Measurements from ENCODE around the gene RBM4. TPM values are rescaled to one million over a fixed set of nuclear protein-coding genes. Genes with fewer than 3 reads are reported as not detected.

Gene RBM4
- total RNA-seq, 4 donors from 2014 or later, result 62.4 to 117 (median 69.2) TPM

GRCh38 chr11:66628061-66628603 lies 10.4 kb upstream of the RBM4 start:
- TF ChIP-seq, protein P1, sequence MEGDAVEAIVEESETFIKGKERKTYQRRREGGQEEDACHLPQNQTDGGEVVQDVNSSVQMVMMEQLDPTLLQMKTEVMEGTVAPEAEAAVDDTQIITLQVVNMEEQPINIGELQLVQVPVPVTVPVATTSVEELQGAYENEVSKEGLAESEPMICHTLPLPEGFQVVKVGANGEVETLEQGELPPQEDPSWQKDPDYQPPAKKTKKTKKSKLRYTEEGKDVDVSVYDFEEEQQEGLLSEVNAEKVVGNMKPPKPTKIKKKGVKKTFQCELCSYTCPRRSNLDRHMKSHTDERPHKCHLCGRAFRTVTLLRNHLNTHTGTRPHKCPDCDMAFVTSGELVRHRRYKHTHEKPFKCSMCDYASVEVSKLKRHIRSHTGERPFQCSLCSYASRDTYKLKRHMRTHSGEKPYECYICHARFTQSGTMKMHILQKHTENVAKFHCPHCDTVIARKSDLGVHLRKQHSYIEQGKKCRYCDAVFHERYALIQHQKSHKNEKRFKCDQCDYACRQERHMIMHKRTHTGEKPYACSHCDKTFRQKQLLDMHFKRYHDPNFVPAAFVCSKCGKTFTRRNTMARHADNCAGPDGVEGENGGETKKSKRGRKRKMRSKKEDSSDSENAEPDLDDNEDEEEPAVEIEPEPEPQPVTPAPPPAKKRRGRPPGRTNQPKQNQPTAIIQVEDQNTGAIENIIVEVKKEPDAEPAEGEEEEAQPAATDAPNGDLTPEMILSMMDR (IDR thresholded peaks at IDR 0.05 in 4 of 5, conservative IDR thresholded peaks at IDR 0.05 in 1 of 5), result no peak
- no peak for TF ChIP-seq POLR2A (IDR thresholded peaks at IDR 0.05)
- Histone ChIP-seq H3K27ac (no peak overlapping the region), H3K4me3 (no peak overlapping the region), H3K36me3 (peaks cover 0 to 49% of the 10 kb centered on the region in 2 donors), H3K27me3 (no peaks in the 10 kb centered on the region), H3K4me1 (peaks cover 7 to 21% of the 10 kb centered on the region in 2 donors), H3K9me3 (no peaks in the 10 kb centered on the region)
- ATAC-seq (no peak), DNase-seq (no peak)
- in situ Hi-C loops (cut with MboI; ENCODE audit: low sequenced_read_pairs in 4 of 4) (no loop called here), intact Hi-C loops (cut with DNase I; ENCODE audit: low total_unique reads) (no loop called here)

GRCh38 chr11:66629356-66629755 lies 9.1 kb upstream of the RBM4 start:
- peaks cover 4 to 8% of the 10 kb centered on the region in 2 donors for H3K4me1 ChIP-seq
- no peaks in the 10 kb centered on the region for H3K27me3 ChIP-seq
- intact Hi-C loops (cut with DNase I; ENCODE audit: low total_unique reads), result no loop called here
- DNase-seq (no peak), ATAC-seq (no peak)
- in situ Hi-C loops (cut with MboI; ENCODE audit: low sequenced_read_pairs in 4 of 4), result no loop called here
- TF ChIP-seq POLR2A (IDR thresholded peaks at IDR 0.05), result no peak
- TF ChIP-seq, protein P1 (IDR thresholded peaks at IDR 0.05 in 4 of 5, conservative IDR thresholded peaks at IDR 0.05 in 1 of 5), result no peak
- H3K27ac ChIP-seq, result no peak overlapping the region
- H3K36me3 ChIP-seq, result peaks cover 0 to 44% of the 10 kb centered on the region in 2 donors
- no peaks in the 10 kb centered on the region for H3K9me3 ChIP-seq
- H3K4me3 ChIP-seq, result no peak overlapping the region

- DNase-seq (no peak), ATAC-seq (peak in 1 of 2 donors; percentile 51)
- H3K4me1 ChIP-seq, result peaks cover 4 to 9% of the 10 kb centered on the region in 2 donors
- no peak overlapping the region for H3K4me3 ChIP-seq
- H3K27ac ChIP-seq, result peak overlapping the region in 3 of 4 donors; percentile 1 to 13 (median 8)
- H3K9me3 ChIP-seq, result no peaks in the 10 kb centered on the region
- intact Hi-C loops (cut with DNase I; ENCODE audit: low total_unique reads), result no loop called here
- H3K27me3 ChIP-seq, result no peaks in the 10 kb centered on the region
- peaks cover 0 to 19% of the 10 kb centered on the region in 2 donors for H3K36me3 ChIP-seq
- in situ Hi-C loops (cut with MboI; ENCODE audit: low sequenced_read_pairs in 4 of 4), result no loop called here
- TF ChIP-seq, protein P1 (IDR thresholded peaks at IDR 0.05 in 4 of 5, conservative IDR thresholded peaks at IDR 0.05 in 1 of 5), result no peak
- no peak for TF ChIP-seq POLR2A (IDR thresholded peaks at IDR 0.05)
Measured at GRCh38 chr11:66631883-66632282, 6.6 kb upstream of the RBM4 start.

GRCh38 chr11:66632952-66633351 lies 5.6 kb upstream of the RBM4 start:
- Histone ChIP-seq H3K27ac (no peak overlapping the region), H3K36me3 (peaks cover 0 to 10% of the 10 kb centered on the region in 2 donors), H3K4me1 (peaks cover 11 to 19% of the 10 kb centered on the region in 2 donors), H3K27me3 (no peaks in the 10 kb centered on the region), H3K9me3 (no peaks in the 10 kb centered on the region), H3K4me3 (no peak overlapping the region)
- DNase-seq (no peak), ATAC-seq (no peak)
- intact Hi-C loops (cut with DNase I; ENCODE audit: low total_unique reads), result no loop called here
- TF ChIP-seq, protein P1 (IDR thresholded peaks at IDR 0.05 in 4 of 5, conservative IDR thresholded peaks at IDR 0.05 in 1 of 5), result no peak
- no peak for TF ChIP-seq POLR2A (IDR thresholded peaks at IDR 0.05)
- in situ Hi-C loops (cut with MboI; ENCODE audit: low sequenced_read_pairs in 4 of 4), result no loop called here

DNA sequence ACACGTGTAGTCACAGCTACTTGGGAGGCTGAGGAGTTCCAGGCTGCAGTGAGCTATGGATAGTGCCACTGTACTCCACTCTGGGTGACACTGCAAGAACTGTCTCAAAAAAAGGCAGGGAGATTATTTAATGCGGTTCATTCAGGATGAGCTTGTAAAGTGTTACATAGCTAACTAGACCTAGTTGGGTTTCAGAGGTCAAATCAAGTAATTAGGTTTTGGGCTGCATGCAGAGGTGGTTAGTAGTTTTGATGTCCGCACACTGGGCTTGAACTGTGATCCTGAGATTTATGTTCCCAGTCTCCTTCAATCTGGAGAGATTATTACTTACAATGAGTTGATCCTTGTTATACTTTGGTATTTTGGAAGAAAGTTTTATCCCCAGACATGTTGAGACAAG lies 2.1 kb upstream of the RBM4 start:
- H3K27ac ChIP-seq, result peak overlapping the region; percentile 22 to 94 (median 92)
- peaks cover 0 to 8% of the 10 kb centered on the region in 2 donors for H3K36me3 ChIP-seq
- H3K27me3 ChIP-seq, result no peaks in the 10 kb centered on the region
- intact Hi-C loops (cut with DNase I; ENCODE audit: low total_unique reads) (loop anchor here (5.0 kb wide), 1 partner anchor 169 kb away; the partner anchor contains the start of gene PELI3), in situ Hi-C loops (cut with MboI; ENCODE audit: low sequenced_read_pairs in 4 of 4) (no loop called here)
- TF ChIP-seq POLR2A (IDR thresholded peaks at IDR 0.05), result no peak
- TF ChIP-seq, protein P1 (IDR thresholded peaks at IDR 0.05 in 4 of 5, conservative IDR thresholded peaks at IDR 0.05 in 1 of 5), result no peak
- DNase-seq (no peak), ATAC-seq (no peak)
- no peaks in the 10 kb centered on the region for H3K9me3 ChIP-seq
- H3K4me1 ChIP-seq, result peaks cover 32 to 40% of the 10 kb centered on the region in 2 donors
- H3K4me3 ChIP-seq, result no peak overlapping the region

Measured in gastrocnemius medialis (tissue), 4 donors.